Muscle of leg (tissue), 11 donors: ENCODE measurements around the gene TRIP4. TPM values are rescaled to one million over a fixed set of nuclear protein-coding genes. Genes with fewer than 3 reads are reported as not detected.
"Not testable (repeated sequence)": the region's sequence is repeated elsewhere in the genome, so short reads cannot be mapped to it uniquely, and the experiment has no call there.

Experiments
- DNase-seq: peaks from one replicate; pipeline ENCODE4 v3.0.0; 2013
- H3K27ac ChIP-seq: one replicate; pipeline ENCODE4 v1.5.1; 2013; ENCODE audit warnings: mild to moderate bottlenecking, low read length, control low read depth
- H3K27me3 ChIP-seq: one replicate; pipeline ENCODE4 v1.6.1; 2013; ENCODE audit warnings: low read length; ENCODE audit not compliant: control insufficient read depth, insufficient read depth
- H3K36me3 ChIP-seq: one replicate; pipeline ENCODE4 v1.6.1; 2013; ENCODE audit warnings: low read length; ENCODE audit not compliant: control insufficient read depth, insufficient read depth
- H3K4me1 ChIP-seq: one replicate; pipeline ENCODE4 v1.6.1; 2013; ENCODE audit warnings: low read length; ENCODE audit not compliant: control insufficient read depth, insufficient read depth
- H3K4me3 ChIP-seq: one replicate; pipeline ENCODE4 v1.5.1; 2013; ENCODE audit warnings: low read length, control low read depth
- H3K9me3 ChIP-seq: replicated peaks from 2 replicates; pipeline ENCODE4 v1.6.1; 2013; ENCODE audit warnings: low read depth, low read length; ENCODE audit not compliant: control insufficient read depth
- WGBS: methylation state at CpG from one replicate; pipeline ENCODE4 v1.1.5; 2013; ENCODE audit warnings: missing lambda C conversion rate; ENCODE audit not compliant: insufficient coverage; 5-methylcytosine and 5-hydroxymethylcytosine counted together
- polyA plus RNA-seq, 8 donors: library from polyadenylated mRNA; unstranded; fragments of 120-200 nt; gene quantifications; one replicate each; pipeline versions ENCODE4 v1.2.1 to v1.2.3, GENCODE V29; 2013; ENCODE audit warnings: inconsistent platforms in 1 of 8, low replicate concordance in 1 of 8; ENCODE audit not compliant: insufficient read length in 8 of 8, insufficient read depth in 1 of 8
- total RNA-seq: library from RNA; stranded (reverse); fragments of 120-200 nt; gene quantifications from one replicate; pipeline ENCODE4 v1.2.4, GENCODE V29; 2013

Gene TRIP4
- total and polyA plus RNA-seq, 9 donors: 15.8 to 28.0 (median 26.8) TPM

GRCh38 chr15:64476550-64476949 is 88.9 kb downstream of the TRIP4 start:
- Histone ChIP-seq H3K36me3 (no peaks in the 10 kb centered on the region), H3K27ac (no peak overlapping the region), H3K4me3 (no peak overlapping the region), H3K27me3 (no peaks in the 10 kb centered on the region), H3K4me1 (no peaks in the 10 kb centered on the region), H3K9me3 (no peaks in the 10 kb centered on the region)
- no CpG with 5 or more reads among the region's 1 CpG for WGBS
- DNase-seq: no peak

- Histone ChIP-seq H3K36me3 (no peaks in the 10 kb centered on the region), H3K27ac (no peak overlapping the region), H3K27me3 (no peaks in the 10 kb centered on the region), H3K4me1 (no peaks in the 10 kb centered on the region), H3K9me3 (no peaks in the 10 kb centered on the region), H3K4me3 (no peak overlapping the region)
- DNase-seq: no peak
- no CpG with 5 or more reads among the region's 1 CpG for WGBS
These were observed 91.2 kb downstream of the TRIP4 start for GRCh38 chr15:64478863-64479262.

- H3K27ac ChIP-seq: no peak overlapping the region
- WGBS: no CpG with 5 or more reads among the region's 4 CpGs
- H3K4me3 ChIP-seq: no peak overlapping the region
- no peak for DNase-seq
- no peaks in the 10 kb centered on the region for H3K27me3 ChIP-seq
- no peaks in the 10 kb centered on the region for H3K36me3 ChIP-seq
- H3K4me1 ChIP-seq: no peaks in the 10 kb centered on the region
- no peaks in the 10 kb centered on the region for H3K9me3 ChIP-seq
These were observed 93.3 kb downstream of the TRIP4 start for GRCh38 chr15:64480891-64481290.

- DNase-seq: no peak
- H3K4me1 ChIP-seq: no peaks in the 10 kb centered on the region
- no peaks in the 10 kb centered on the region for H3K36me3 ChIP-seq
- H3K4me3 ChIP-seq: no peak overlapping the region
- no peaks in the 10 kb centered on the region for H3K9me3 ChIP-seq
- H3K27me3 ChIP-seq: no peaks in the 10 kb centered on the region
- no peak overlapping the region for H3K27ac ChIP-seq
These were observed 96.1 kb downstream of the TRIP4 start for GRCh38 chr15:64483749-64484148.

GRCh38 chr15:64485796-64486195 is 98.2 kb downstream of the TRIP4 start:
- Histone ChIP-seq H3K27ac (no peak overlapping the region), H3K36me3 (peaks cover 3% of the 10 kb centered on the region), H3K4me1 (no peaks in the 10 kb centered on the region), H3K27me3 (no peaks in the 10 kb centered on the region), H3K9me3 (no peaks in the 10 kb centered on the region), H3K4me3 (no peak overlapping the region)
- no peak for DNase-seq

- H3K4me3 ChIP-seq: no peak overlapping the region
- H3K27ac ChIP-seq: no peak overlapping the region
- H3K36me3 ChIP-seq: peaks cover 3% of the 10 kb centered on the region
- DNase-seq: no peak
- no peaks in the 10 kb centered on the region for H3K27me3 ChIP-seq
- H3K4me1 ChIP-seq: no peaks in the 10 kb centered on the region
- no peaks in the 10 kb centered on the region for H3K9me3 ChIP-seq
These were observed 103.1 kb downstream of the TRIP4 start for GRCh38 chr15:64490598-64491259.

GRCh38 chr15:64493641-64494040 is 106.0 kb downstream of the TRIP4 start:
- 70% methylated on average over 2 of the region's 2 CpGs for WGBS

GRCh38 chr15:64495968-64496367 is 108.3 kb downstream of the TRIP4 start:
- H3K4me3 ChIP-seq, H3K9me3 ChIP-seq, H3K27me3 ChIP-seq, H3K4me1 ChIP-seq, H3K27ac ChIP-seq, DNase-seq: not testable (repeated sequence)
- WGBS: no CpG with 5 or more reads among the region's 2 CpGs
- H3K36me3 ChIP-seq: peaks cover 18% of the 10 kb centered on the region

More at GRCh38 chr15:64493641-64494040, 106.0 kb downstream of the TRIP4 start:
- Histone ChIP-seq H3K9me3 (no peaks in the 10 kb centered on the region), H3K27ac (no peak overlapping the region), H3K36me3 (peaks cover 3% of the 10 kb centered on the region), H3K27me3 (no peaks in the 10 kb centered on the region), H3K4me3 (no peak overlapping the region), H3K4me1 (no peaks in the 10 kb centered on the region)
- no peak for DNase-seq

- WGBS: 90% methylated on average over 2 of the region's 3 CpGs
- Histone ChIP-seq H3K27ac (peak overlapping the region; percentile 13), H3K4me1 (peaks cover 18% of the 10 kb centered on the region)
These were observed 113.2 kb downstream of the TRIP4 start for GRCh38 chr15:64500695-64501395.

GRCh38 chr15:64501396-64501715 is 113.7 kb downstream of the TRIP4 start:
- H3K4me1 ChIP-seq: peaks cover 18% of the 10 kb centered on the region
- H3K27me3 ChIP-seq: no peaks in the 10 kb centered on the region
- no peak overlapping the region for H3K4me3 ChIP-seq
- peaks cover 32% of the 10 kb centered on the region for H3K36me3 ChIP-seq
- peak; percentile 40 for DNase-seq
- WGBS: no CpG with 5 or more reads among the region's 1 CpG
- peak overlapping the region; percentile 13 for H3K27ac ChIP-seq
- no peaks in the 10 kb centered on the region for H3K9me3 ChIP-seq

More at GRCh38 chr15:64500695-64501395, 113.2 kb downstream of the TRIP4 start:
- Histone ChIP-seq H3K36me3 (peaks cover 32% of the 10 kb centered on the region), H3K27me3 (no peaks in the 10 kb centered on the region), H3K9me3 (no peaks in the 10 kb centered on the region), H3K4me3 (no peak overlapping the region)
- DNase-seq: no peak
